Placental pericyte (primary cell): ENCODE results near the gene DIABLO. TPM values are rescaled to one million over a fixed set of nuclear protein-coding genes. Genes with fewer than 3 reads are reported as not detected.

ENCODE experiments used
- small RNA-seq: library from RNA; depleted of rRNA; stranded (forward); fragments of <200 nt; gene quantifications from one replicate; pipeline ENCODE3, GENCODE V24; 2012; ENCODE audit warnings: low replicate concordance
- total RNA-seq: library from RNA; depleted of rRNA; stranded (reverse); fragments of >200 nt; gene quantifications from 2 replicates; pipeline ENCODE4 v1.2.3, GENCODE V29; 2012

Gene DIABLO
- total RNA-seq, result 63.7 and 80.3 TPM in 2 replicates

GRCh38 chr12:122225683-122226365 is at the start of gene DIABLO:
Gene DIABLO, minus strand, starts transcription at chr12:122226052. Its CDS starts 38 bp downstream, at chr12:122226014.

GRCh38 chr12:122266230-122266901 is 40.5 kb upstream of the DIABLO start, which contains the start of gene VPS33A:
Gene VPS33A, minus strand, starts transcription at chr12:122266494. Its CDS starts 86 bp downstream, at chr12:122266408.

GRCh38 chr12:122203301-122204166 is 22.3 kb downstream of the DIABLO start, which contains the start of gene B3GNT4:
Gene B3GNT4, plus strand, starts transcription at chr12:122203709. Its CDS starts 910 bp downstream, at chr12:122204619.

GRCh38 chr12:122182887-122183587 is 42.8 kb downstream of the DIABLO start, which contains the start of gene LRRC43:
Gene LRRC43, plus strand, starts transcription at chr12:122183123. Its CDS starts 22 bp downstream, at chr12:122183145.

GRCh38 chr12:122174155-122174845 is 51.6 kb downstream of the DIABLO start, which contains the start of gene IL31:
Gene IL31, minus strand, starts transcription at chr12:122174221. Its CDS starts 49 bp downstream, at chr12:122174172.

Small RNAs within 50 kb of the gene (small RNA-seq; reads per million reads assigned to genes)
- gene DIABLO, result 0.81 reads per million, percentile 36 among the genes with 10 or more reads in this experiment

Other genes starting within 250 kb of the DIABLO start
- 5.0 and 5.3 TPM in 2 replicates for gene BCL7A, start 204.2 kb downstream of the DIABLO start, total RNA-seq
- gene MLXIP, start 147.3 kb downstream of the DIABLO start, total RNA-seq, result 27.5 and 35.5 TPM in 2 replicates
- gene IL31, start 51.8 kb downstream of the DIABLO start, total RNA-seq, result not detected in 2 replicates
- 1.8 and 1.9 TPM in 2 replicates for gene LRRC43, start 42.9 kb downstream of the DIABLO start, total RNA-seq
- gene B3GNT4, start 22.3 kb downstream of the DIABLO start, total RNA-seq, result 0.14 and 0.22 TPM in 2 replicates
- 28.6 and 33.3 TPM in 2 replicates for gene VPS33A, start 40.4 kb upstream of the DIABLO start, total RNA-seq
- gene CLIP1, start 196.6 kb upstream of the DIABLO start, total RNA-seq, result 56.7 and 107 TPM in 2 replicates